T1000 (cell line): ENCODE results near the gene ABCC11.

Experiments used
- DNase-seq: peaks from one replicate; lab custom pipeline; 2025; ENCODE audit warnings: mixed read lengths; lab: John Stamatoyannopoulos, UW

The ABCC11 gene

GRCh38 chr16:48161906-48162305, 85.4 kb downstream of the ABCC11 start:
- DNase-seq: no peak

GRCh38 chr16:48160575-48160974, 86.8 kb downstream of the ABCC11 start:
- no peak for DNase-seq

GRCh38 chr16:48158296-48158695, 89.0 kb downstream of the ABCC11 start:
- peak; percentile 7 for DNase-seq

GRCh38 chr16:48157794-48158193, 89.5 kb downstream of the ABCC11 start:
- DNase-seq: no peak

GRCh38 chr16:48157302-48157701, 90.0 kb downstream of the ABCC11 start:
- DNase-seq: no peak

- DNase-seq: peak; percentile 54
These were observed 90.5 kb downstream of the ABCC11 start for GRCh38 chr16:48156790-48157209.

GRCh38 chr16:48155926-48156789, 91.2 kb downstream of the ABCC11 start, which contains the start of gene ABCC12:
Gene ABCC12, minus strand, starts transcription at chr16:48155993. Its CDS starts 9,569 bp downstream, at chr16:48146424.
- DNase-seq: no peak

- no peak for DNase-seq
These were observed 93.6 kb downstream of the ABCC11 start for GRCh38 chr16:48153774-48154173.

- DNase-seq: no peak
These were observed 95.1 kb downstream of the ABCC11 start for GRCh38 chr16:48152226-48152625.

- no peak for DNase-seq
These were observed 96.6 kb downstream of the ABCC11 start for GRCh38 chr16:48150707-48151106.

- no peak for DNase-seq
These were observed 100.6 kb downstream of the ABCC11 start for GRCh38 chr16:48146710-48147109.

- DNase-seq: no peak
These were observed 101.2 kb downstream of the ABCC11 start for GRCh38 chr16:48146131-48146530.

- no peak for DNase-seq
These were observed 103.4 kb downstream of the ABCC11 start for GRCh38 chr16:48143812-48144368.

- no peak for DNase-seq
These were observed 106.5 kb downstream of the ABCC11 start for GRCh38 chr16:48140821-48141220.

- DNase-seq: no peak
These were observed 107.8 kb downstream of the ABCC11 start for GRCh38 chr16:48139517-48139916.

GRCh38 chr16:48138543-48138942, 108.8 kb downstream of the ABCC11 start:
- no peak for DNase-seq

GRCh38 chr16:48137822-48138221, 109.5 kb downstream of the ABCC11 start:
- DNase-seq: no peak

- no peak for DNase-seq
These were observed 110.6 kb downstream of the ABCC11 start for GRCh38 chr16:48136547-48137360.

- DNase-seq: no peak
These were observed 113.7 kb downstream of the ABCC11 start for GRCh38 chr16:48133455-48134211.

GRCh38 chr16:48132696-48133095, 114.6 kb downstream of the ABCC11 start:
- no peak for DNase-seq

GRCh38 chr16:48131201-48131935, 116.0 kb downstream of the ABCC11 start:
- DNase-seq: no peak
